ENCODE results near the gene CCM2L.

CCM2L gene

DNA sequence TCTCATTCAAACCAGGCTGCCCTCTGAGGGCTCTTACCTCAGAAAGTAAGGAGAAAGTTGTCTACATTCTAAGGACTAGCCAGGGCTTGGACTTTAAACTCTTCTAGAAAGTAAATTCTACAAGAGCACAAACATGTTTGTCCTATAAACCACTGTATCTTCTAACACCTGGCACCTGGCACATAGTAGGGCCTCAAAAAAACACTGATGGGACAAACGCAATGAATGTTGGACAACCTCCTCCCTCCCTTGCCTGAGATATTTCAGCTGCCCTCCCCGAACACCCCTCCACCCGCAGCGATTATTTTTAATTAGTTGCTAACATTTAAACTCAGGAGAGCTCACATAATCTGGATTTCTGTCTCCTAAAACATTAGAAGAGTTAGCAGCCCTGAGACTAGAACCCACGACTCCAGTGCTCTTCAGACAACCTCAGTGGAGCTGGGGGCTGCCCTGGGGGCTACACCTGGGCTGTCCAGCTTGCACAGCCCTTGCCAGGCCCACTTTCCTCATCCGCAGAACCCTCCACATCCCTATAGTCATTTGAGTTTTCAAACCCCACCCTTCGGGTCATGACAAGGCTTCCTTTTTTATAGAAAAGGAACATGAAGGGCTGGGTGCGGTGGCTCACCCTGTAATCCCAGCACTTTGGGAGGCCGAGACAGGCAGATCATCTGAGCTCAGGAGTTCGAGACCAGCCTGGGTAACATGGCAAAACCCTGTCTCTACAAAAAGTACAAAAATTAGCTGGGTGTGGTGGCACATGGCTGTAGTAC is 46.7 kb downstream of the CCM2L start:
- DNase-seq (ENCODE audit: low read depth in 2 of 3, low spot score in 2 of 3): no peak

- DNase-seq (ENCODE audit: low read depth in 2 of 3, low spot score in 2 of 3): no peak
Measured at GRCh38 chr20:32057656-32058184, 47.5 kb downstream of the CCM2L start.

GRCh38 chr20:32059189-32059588 is 49.0 kb downstream of the CCM2L start:
- DNase-seq (ENCODE audit: low read depth in 2 of 3, low spot score in 2 of 3): no peak

GRCh38 chr20:32062776-32063170 is 52.5 kb downstream of the CCM2L start:
- no peak for DNase-seq (ENCODE audit: low read depth in 2 of 3, low spot score in 2 of 3)

GRCh38 chr20:32063695-32064094 is 53.5 kb downstream of the CCM2L start:
- no peak for DNase-seq (ENCODE audit: low read depth in 2 of 3, low spot score in 2 of 3)

DNA sequence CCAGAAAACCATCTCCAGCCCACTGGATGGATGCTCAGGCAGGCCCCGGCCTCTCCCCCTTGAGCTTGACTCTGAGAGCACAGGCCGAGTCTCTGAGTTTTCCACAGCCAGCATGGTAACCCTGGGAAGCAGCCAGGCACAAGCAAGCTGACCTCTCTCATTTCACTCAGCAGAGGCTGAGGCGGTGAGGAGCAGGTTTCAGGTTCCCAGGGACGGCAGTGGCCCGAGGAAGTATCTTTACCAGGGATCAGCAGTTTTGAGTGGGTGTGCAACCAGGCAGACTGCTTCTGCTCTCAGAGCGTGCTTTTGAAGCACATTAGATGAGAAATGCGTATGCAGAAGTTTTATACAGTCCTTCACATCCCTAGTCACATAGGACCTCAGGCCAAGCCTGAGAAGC is 54.4 kb downstream of the CCM2L start:
- no peak for DNase-seq (ENCODE audit: low read depth in 2 of 3, low spot score in 2 of 3)

GRCh38 chr20:32067234-32067821 is 57.1 kb downstream of the CCM2L start:
- DNase-seq (ENCODE audit: low read depth in 2 of 3, low spot score in 2 of 3): no peak

DNA sequence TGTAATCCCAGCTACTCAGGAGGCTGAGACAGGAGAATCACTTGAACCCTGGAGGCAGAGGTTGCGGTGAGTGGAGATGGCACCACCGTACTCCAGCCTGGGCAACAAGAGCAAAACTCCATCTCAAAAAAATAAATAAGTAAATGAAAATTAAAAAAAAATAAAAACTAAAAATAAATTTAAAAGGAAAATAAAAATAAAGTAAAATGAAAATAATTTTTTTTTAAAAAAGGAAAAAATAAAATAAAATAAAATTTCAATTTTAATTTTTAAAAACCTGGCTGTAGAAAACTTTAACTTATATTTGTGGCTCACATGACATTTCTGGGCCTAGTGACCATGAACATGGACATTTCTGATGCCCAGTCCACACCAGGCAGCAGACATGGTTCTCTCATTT is 57.9 kb downstream of the CCM2L start:
- DNase-seq (ENCODE audit: low read depth in 2 of 3, low spot score in 2 of 3): no peak

GRCh38 chr20:32069711-32070110 is 59.5 kb downstream of the CCM2L start:
- no peak for DNase-seq (ENCODE audit: low read depth in 2 of 3, low spot score in 2 of 3)

- DNase-seq (ENCODE audit: low read depth in 2 of 3, low spot score in 2 of 3): no peak
Measured at GRCh38 chr20:32070282-32070681, 60.0 kb downstream of the CCM2L start.

GRCh38 chr20:32070690-32071213 is 60.5 kb downstream of the CCM2L start:
- DNase-seq (ENCODE audit: low read depth in 2 of 3, low spot score in 2 of 3): no peak

- no peak for DNase-seq (ENCODE audit: low read depth in 2 of 3, low spot score in 2 of 3)
Measured at GRCh38 chr20:32071395-32072167, 61.3 kb downstream of the CCM2L start.

GRCh38 chr20:32072168-32072750 is 62.0 kb downstream of the CCM2L start:
- DNase-seq (ENCODE audit: low read depth in 2 of 3, low spot score in 2 of 3): no peak

GRCh38 chr20:32075534-32075933 is 65.3 kb downstream of the CCM2L start:
- no peak for DNase-seq (ENCODE audit: low read depth in 2 of 3, low spot score in 2 of 3)

- no peak for DNase-seq (ENCODE audit: low read depth in 2 of 3, low spot score in 2 of 3)
Measured at GRCh38 chr20:32077190-32077589, 67.0 kb downstream of the CCM2L start.

- DNase-seq (ENCODE audit: low read depth in 2 of 3, low spot score in 2 of 3): no peak
Measured at GRCh38 chr20:32078322-32078721, 68.1 kb downstream of the CCM2L start.

- DNase-seq (ENCODE audit: low read depth in 2 of 3, low spot score in 2 of 3): no peak
Measured at GRCh38 chr20:32078791-32079190, 68.6 kb downstream of the CCM2L start.

DNA sequence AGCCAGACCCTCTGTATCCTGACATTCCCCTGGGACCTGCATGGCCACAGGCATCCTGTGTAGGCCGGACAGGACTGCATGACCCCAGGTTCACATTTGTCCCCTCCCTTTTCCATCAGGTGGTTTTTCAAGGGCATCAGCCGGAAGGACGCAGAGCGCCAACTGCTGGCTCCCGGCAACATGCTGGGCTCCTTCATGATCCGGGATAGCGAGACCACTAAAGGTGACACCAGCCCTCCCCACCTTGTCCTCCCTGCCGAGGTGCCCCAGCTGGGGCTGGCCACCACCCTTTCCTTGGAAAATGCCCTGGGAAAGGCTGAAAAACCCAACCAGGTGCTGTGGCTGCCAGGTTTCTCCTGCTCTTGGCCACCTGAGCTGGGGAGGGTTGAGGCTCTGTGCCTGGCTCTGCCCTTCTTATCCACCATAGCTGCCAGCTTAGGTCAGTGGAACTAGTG is 69.4 kb downstream of the CCM2L start:
- no peak for DNase-seq (ENCODE audit: low read depth in 2 of 3, low spot score in 2 of 3)

DNA sequence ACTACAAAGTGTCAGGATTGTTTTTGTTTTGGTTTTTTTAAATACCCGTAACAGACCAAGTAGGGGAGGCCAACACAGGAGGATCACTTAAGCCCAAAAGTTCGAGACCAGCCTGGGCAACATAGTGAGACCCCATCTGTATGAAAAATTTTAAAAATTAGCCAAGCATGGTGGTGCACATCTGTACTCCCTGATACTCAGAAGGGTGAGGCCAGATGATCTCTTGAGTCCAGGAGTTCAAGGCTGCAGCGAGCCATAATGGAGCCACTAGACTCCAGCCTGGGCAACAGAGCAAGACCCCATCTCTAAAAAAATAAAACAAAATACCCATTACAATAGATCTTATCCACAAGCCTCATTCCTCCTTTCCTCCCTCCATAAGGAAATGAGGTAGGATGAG is 70.5 kb downstream of the CCM2L start:
- DNase-seq (ENCODE audit: low read depth in 2 of 3, low spot score in 2 of 3): no peak
